A549 (cell line): ENCODE measurements around the gene NOSIP. TPM values are rescaled to one million over a fixed set of nuclear protein-coding genes. Genes with fewer than 3 reads are reported as not detected.
A peak's percentile ranks its signal among the peaks of the same experiment; 100 is the strongest.

Experiments used
- ATAC-seq, 2 experiments: fragments of 200-7000 bp in 1 of 2; fragments of >200 bp in 1 of 2; cut with Nextera tagmentation in 1 of 2; cut with Tn5 transposase in 1 of 2; 3 replicates each; pipeline versions ENCODE4 v1.8.0 to v1.9.1; 2018 to 2020; ENCODE audit warnings: mild to moderate bottlenecking in 1 of 2, moderate library complexity in 1 of 2
- CTCF ChIA-PET: fragments of 300-600 bp; sonication (Branson Sonifier 250); formaldehyde crosslinking; extraction: SDS; loops from one replicate; lab custom pipeline; 2021; ENCODE audit warnings: antibody characterized with exemption, inconsistent platforms; lab: Yijun Ruan, JAX
- POLR2A ChIA-PET: fragments of 350-600 bp; formaldehyde crosslinking; extraction: SDS; loops from one replicate; lab custom pipeline; 2021; ENCODE audit warnings: antibody characterized with exemption, inconsistent platforms; lab: Yijun Ruan, JAX
- DNase-seq, 2 experiments: peaks; one replicate each; pipeline versions ENCODE4 v3.0.0 to v3.0.0-alpha.2; 2011 to 2016; ENCODE audit warnings: low read depth in 1 of 2, low spot score in 1 of 2
- FAIRE-seq: peaks from 2 replicates; lab custom pipeline; 2011; peaks lifted over from hg19 to GRCh38; lab: Jason Lieb, UNC
- H3K27ac ChIP-seq, 2 experiments: fragments of >200 bp; sonication (Bioruptor Twin); formaldehyde crosslinking; 3 replicates each; pipeline ENCODE4 v1.5.1; 2016 to 2017
- H3K4me1 ChIP-seq: fragments of >200 bp; sonication (Bioruptor Twin); formaldehyde crosslinking; 3 replicates; pipeline ENCODE4 v1.6.1; 2016
- H3K4me2 ChIP-seq: fragments of >200 bp; sonication (Bioruptor Twin); formaldehyde crosslinking; 3 replicates; pipeline ENCODE4 v1.6.1; 2016
- H3K4me3 ChIP-seq: fragments of >200 bp; sonication (Bioruptor Twin); formaldehyde crosslinking; 3 replicates; pipeline ENCODE4 v1.5.1; 2016
- H3K9me3 ChIP-seq: fragments of >200 bp; sonication (Bioruptor Twin); formaldehyde crosslinking; 3 replicates; pipeline ENCODE4 v1.6.1; 2016
- BHLHE40 ChIP-seq: IDR thresholded peaks from 2 replicates; pipeline ENCODE4 v1.6.1; 2012; ENCODE audit warnings: low read depth, low read length, inconsistent platforms
- CBX2 ChIP-seq: fragments of 200-600 bp; sonication (generic); IDR thresholded peaks from 2 replicates; pipeline ENCODE4 v1.6.1; 2016; ENCODE audit warnings: low read depth, mild to moderate bottlenecking, borderline replicate concordance
- CHD2 ChIP-seq: fragments of 150-350 bp; IDR thresholded peaks from 2 replicates; pipeline ENCODE4 v1.6.1; 2014; ENCODE audit warnings: low read length; ENCODE audit not compliant: partially characterized antibody
- CTCF ChIP-seq: fragments of >200 bp; sonication (Bioruptor Twin); formaldehyde crosslinking; IDR thresholded peaks from 3 replicates; pipeline ENCODE4 v1.5.1; 2016
- E2F6 ChIP-seq: IDR thresholded peaks from 2 replicates; pipeline ENCODE4 v1.6.1; 2012; ENCODE audit warnings: low read depth, borderline replicate concordance
- EHF ChIP-seq: fragments of 250-450 bp; sonication (Bioruptor Pico); IDR thresholded peaks from 2 replicates; pipeline ENCODE4 v1.5.0; 2020; ENCODE audit warnings: mild to moderate bottlenecking
- EHMT2 ChIP-seq: fragments of 200-600 bp; sonication (generic); IDR thresholded peaks from 2 replicates; pipeline ENCODE4 v1.6.1; 2016; ENCODE audit warnings: antibody characterized with exemption, low read depth, mild to moderate bottlenecking, moderate library complexity
- EP300 ChIP-seq, 2 experiments: fragments of >200 bp; sonication (Bioruptor Twin); formaldehyde crosslinking; IDR thresholded peaks; 2 replicates in 1 of 2; 3 replicates in 1 of 2; pipeline ENCODE4 v1.6.1; 2016 to 2017
- GATA3 ChIP-seq: IDR thresholded peaks from 2 replicates; pipeline ENCODE4 v1.6.1; 2012; ENCODE audit warnings: borderline replicate concordance
- HES2 ChIP-seq: fragments of >200 bp; sonication (Bioruptor Twin); formaldehyde crosslinking; IDR thresholded peaks from 2 replicates; pipeline ENCODE4 v1.6.1; 2016
- JUN ChIP-seq, 2 experiments: fragments of >200 bp; sonication (Bioruptor Twin); formaldehyde crosslinking; IDR thresholded peaks; 2 replicates in 1 of 2; 3 replicates in 1 of 2; pipeline ENCODE4 v1.6.1; 2016 to 2017
- KDM1A ChIP-seq: fragments of 200-600 bp; sonication (generic); IDR thresholded peaks from 2 replicates; pipeline ENCODE4 v1.6.1; 2016; ENCODE audit warnings: low read depth, mild to moderate bottlenecking
- MAZ ChIP-seq: fragments of 150-350 bp; IDR thresholded peaks from 2 replicates; pipeline ENCODE4 v1.6.1; 2014; ENCODE audit warnings: antibody characterized with exemption, low read depth, low read length, borderline replicate concordance
- NPAS2 ChIP-seq: fragments of 250-450 bp; sonication (Bioruptor Pico); IDR thresholded peaks from 2 replicates; pipeline ENCODE4 v1.8.0; 2022; ENCODE audit warnings: mild to moderate bottlenecking, moderate library complexity, borderline replicate concordance
- NR3C1 ChIP-seq: fragments of >200 bp; sonication (Bioruptor Twin); formaldehyde crosslinking; IDR thresholded peaks from 3 replicates; pipeline ENCODE4 v1.6.1; 2017
- PHF8 ChIP-seq: fragments of 200-600 bp; sonication (generic); IDR thresholded peaks from 2 replicates; pipeline ENCODE4 v1.6.1; 2016; ENCODE audit warnings: low read depth, mild to moderate bottlenecking, antibody characterized with exemption, moderate library complexity, borderline replicate concordance
- POLR2A ChIP-seq: IDR thresholded peaks from 2 replicates; pipeline ENCODE4 v1.6.1; 2012; ENCODE audit warnings: mild to moderate bottlenecking, low read length
- RCOR1 ChIP-seq: fragments of 150-350 bp; IDR thresholded peaks from 2 replicates; pipeline ENCODE4 v1.6.1; 2014; ENCODE audit warnings: antibody characterized with exemption, low read length, low read depth
- RNF2 ChIP-seq: fragments of 200-600 bp; sonication (generic); IDR thresholded peaks from 2 replicates; pipeline ENCODE4 v1.6.1; 2016; ENCODE audit warnings: low read depth, mild to moderate bottlenecking, antibody characterized with exemption, moderate library complexity, borderline replicate concordance
- TP53 ChIP-seq: fragments of 250-450 bp; sonication (Bioruptor Pico); IDR thresholded peaks from 2 replicates; pipeline ENCODE4 v1.5.0; 2021; ENCODE audit warnings: mild to moderate bottlenecking, moderate library complexity
- USF2 ChIP-seq: fragments of 450-650 bp; IDR thresholded peaks from 2 replicates; pipeline ENCODE4 v1.6.1; 2014; ENCODE audit warnings: antibody characterized with exemption
- WGBS: methylation state at CpG from one replicate; pipeline ENCODE4 v1.1.6; 2017; ENCODE audit errors: missing lambda C conversion rate; 5-methylcytosine and 5-hydroxymethylcytosine counted together
- polyA plus RNA-seq, 4 experiments: library from polyadenylated mRNA; depleted of rRNA in 3 of 4; stranded (reverse); fragments of >200 nt; fragmentation: RNase III in 1 of 4; extraction: RNeasy Plus Mini Kit Qiagen cat#74134 plus additional on column Dnase treatment in 1 of 4; gene quantifications; 2 replicates in 3 of 4; 3 replicates in 1 of 4; pipeline ENCODE4 v1.2.3, GENCODE V29; 2011 to 2017

Gene NOSIP
- polyA plus RNA-seq, 2 of the 4 experiments (the other 2 are of a cell fraction) = 49.0 to 101 TPM

GRCh38 chr19:49513746-49514118 is 66.6 kb downstream of the NOSIP start:
- TF ChIP-seq KDM1A (no peak), CHD2 (no peak), MAZ (no peak), CTCF (no peak), CBX2 (no peak), EHF (CRISPR knock-in tag) (no peak), HES2 (no peak), POLR2A (no peak), GATA3 (no peak), TP53 (CRISPR knock-in tag) (no peak), EHMT2 (no peak), PHF8 (no peak), BHLHE40 (no peak), NPAS2 (no peak)
- Histone ChIP-seq H3K4me3 (peak overlapping the region; percentile 82), H3K27ac (peak overlapping the region; percentile 85 to 94; a peak in 4 of 6 replicates), H3K4me1 (peaks cover 15% of the 10 kb centered on the region), H3K9me3 (no peaks in the 10 kb centered on the region), H3K4me2 (peak overlapping the region; percentile 97)
- ATAC-seq = peak in 1 of 2 experiments; percentile 31; a peak in 3 of 6 replicates
- WGBS = 77% methylated on average over 11 of the region's 12 CpGs
- CTCF ChIA-PET = interaction anchor here (0.9 to 4.6 kb wide), 5 partner anchors 8 to 56 kb away, joined by 4 to 42 read pairs (median 21); no protein-coding TSS in a partner anchor
- FAIRE-seq = no peak
- POLR2A ChIA-PET = interaction anchor here (0.8 kb wide), 1 partner anchor 18 kb away, joined by 3 read pairs; no protein-coding TSS in a partner anchor
- DNase-seq = no peak

- CTCF ChIA-PET = interaction anchor here (1.9 to 4.6 kb wide), 4 partner anchors 8 to 57 kb away, joined by 6 to 42 read pairs (median 22); no protein-coding TSS in a partner anchor
- H3K27ac ChIP-seq = peak overlapping the region; percentile 85 to 94
- no peak for DNase-seq
- TF ChIP-seq NR3C1 (no peak), PHF8 (peak; percentile 46; the same call in 1 of the 2 replicates), RNF2 (no peak), E2F6 (peak; percentile 51; the same call in 1 of the 2 replicates), EP300 (IDR thresholded peaks at IDR 0.05) (no peak), RCOR1 (no peak), JUN (IDR thresholded peaks at IDR 0.05) (peak in 1 of 2 experiments; percentile 35; a peak in 1 of 5 replicates), USF2 (peak; percentile 67)
- TF ChIP-seq, all 56 proteins: peak for 4
- ATAC-seq (peak; percentile 71 to 78), FAIRE-seq (no peak)
- Histone ChIP-seq H3K4me2 (peak overlapping the region; percentile 97), H3K4me3 (peak overlapping the region; percentile 82), H3K4me1 (peaks cover 15% of the 10 kb centered on the region), H3K9me3 (no peaks in the 10 kb centered on the region)
- POLR2A ChIA-PET = interaction anchor here (0.6 to 0.8 kb wide), 2 partner anchors 17 to 34 kb away, joined by 3 to 4 read pairs; no protein-coding TSS in a partner anchor
- WGBS = 11% methylated on average over 38 of the region's 50 CpGs
Observed at GRCh38 chr19:49512970-49513745, 67.2 kb downstream of the NOSIP start.
